ENCODE measurements around the gene GLP2R.

GLP2R gene

DNA sequence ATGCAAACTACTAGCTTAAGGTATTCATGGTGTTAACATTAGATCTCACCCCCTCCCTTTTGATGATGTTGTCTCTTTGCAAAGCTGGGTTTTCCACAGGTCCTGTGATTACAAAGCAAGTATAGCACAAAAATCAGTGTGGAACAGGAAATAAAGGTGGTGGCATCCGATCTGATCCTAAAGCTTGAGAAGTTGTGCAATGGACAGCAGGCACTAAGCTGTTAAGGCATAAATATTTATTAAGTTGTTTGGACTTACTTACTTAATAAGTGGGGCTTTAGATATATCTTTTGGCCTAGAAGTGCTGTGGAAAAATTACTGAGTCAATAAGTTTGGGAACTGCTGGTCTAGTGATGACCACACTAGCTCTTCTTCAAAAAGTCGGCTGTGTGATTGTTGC lies 5.0 kb downstream of the GLP2R start:
- H3K27me3 ChIP-seq (ENCODE audit: control insufficient read depth in 3 of 3, insufficient read depth in 3 of 3, low read depth in 1 of 3, low read length in 3 of 3): no peaks in the 10 kb centered on the region
- no CpG with 5 or more reads among the region's 2 CpGs for WGBS, 2 donors (ENCODE audit: extremely low coverage in 2 of 2, insufficient read length in 2 of 2, insufficient replicate concordance in 1 of 2)
- no peaks in the 10 kb centered on the region for H3K9me3 ChIP-seq (replicated peaks in 1 of 2; ENCODE audit: control insufficient read depth in 2 of 2, insufficient read depth in 1 of 2, low read depth in 1 of 2, low read length in 2 of 2)
- no peaks in the 10 kb centered on the region for H3K36me3 ChIP-seq (replicated peaks in 1 of 2; ENCODE audit: control insufficient read depth in 2 of 2, insufficient read depth in 2 of 2, low read length in 2 of 2)
- no peak overlapping the region for H2BK120ac ChIP-seq (ENCODE audit: low read depth, low read length)
- no peak overlapping the region for H2AK5ac ChIP-seq (ENCODE audit: low read depth, low read length)
- no peak overlapping the region for H3K27ac ChIP-seq (replicated peaks; ENCODE audit: low read length)
- no peak overlapping the region for H2BK15ac ChIP-seq (ENCODE audit: low read length)
- H3K4me3 ChIP-seq (ENCODE audit: low read length in 2 of 2): no peak overlapping the region
- H2BK5ac ChIP-seq (ENCODE audit: low read length): no peak overlapping the region
- no peak overlapping the region for H3K4ac ChIP-seq (ENCODE audit: low read length)
- H4K91ac ChIP-seq (ENCODE audit: low read depth, low read length, poor library complexity): no peak overlapping the region
- H3K23ac ChIP-seq (ENCODE audit: low read depth, low read length, poor library complexity): no peak overlapping the region
- no peak overlapping the region for H3K18ac ChIP-seq (ENCODE audit: low read length)
- H3K79me1 ChIP-seq (ENCODE audit: low read depth, low read length): no peaks in the 10 kb centered on the region
- no peak overlapping the region for H3K4me2 ChIP-seq (ENCODE audit: insufficient read depth, low read length, poor library complexity, severe bottlenecking)
- H3K9ac ChIP-seq (ENCODE audit: low read depth, low read length, poor library complexity): no peak overlapping the region
- no peak overlapping the region for H2BK12ac ChIP-seq (ENCODE audit: low read length)
- H2AFZ ChIP-seq (ENCODE audit: low read length): no peak overlapping the region
- H3K4me1 ChIP-seq (ENCODE audit: control insufficient read depth in 2 of 2, insufficient read depth in 1 of 2, low read depth in 1 of 2, low read length in 2 of 2): peaks cover 0 to 2% of the 10 kb centered on the region in 2 donors
- DNase-seq (ENCODE audit: low spot score): no peak
- H4K8ac ChIP-seq (ENCODE audit: low read depth, low read length): no peak overlapping the region
- H3K14ac ChIP-seq (ENCODE audit: low read length): no peak overlapping the region

DNA sequence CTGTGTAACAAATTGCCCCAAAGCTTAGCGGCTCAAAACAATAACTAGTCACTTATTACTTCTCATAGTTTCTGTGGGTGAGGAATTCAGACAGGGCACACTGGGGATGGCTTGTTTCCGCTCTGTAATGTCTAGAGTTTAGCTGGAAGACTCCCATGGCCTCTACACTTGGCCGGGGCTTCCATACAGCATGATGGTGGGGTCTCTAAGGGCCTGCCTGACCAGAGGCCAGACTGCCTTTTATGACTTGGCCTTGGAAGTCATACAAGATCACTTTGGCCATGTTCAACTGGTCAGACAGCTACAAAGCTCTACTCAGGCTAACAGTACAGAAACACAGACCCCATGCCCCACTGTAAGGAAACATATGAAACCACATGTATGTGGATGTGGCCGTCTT lies 8.2 kb downstream of the GLP2R start:
- Histone ChIP-seq H3K4me1 (ENCODE audit: control insufficient read depth in 2 of 2, insufficient read depth in 1 of 2, low read depth in 1 of 2, low read length in 2 of 2) (no peaks in the 10 kb centered on the region), H2BK12ac (ENCODE audit: low read length) (no peak overlapping the region), H3K79me1 (ENCODE audit: low read depth, low read length) (no peaks in the 10 kb centered on the region), H2AFZ (ENCODE audit: low read length) (no peak overlapping the region), H3K4me3 (ENCODE audit: low read length in 2 of 2) (no peak overlapping the region), H2BK15ac (ENCODE audit: low read length) (no peak overlapping the region), H3K36me3 (replicated peaks in 1 of 2; ENCODE audit: control insufficient read depth in 2 of 2, insufficient read depth in 2 of 2, low read length in 2 of 2) (no peaks in the 10 kb centered on the region), H3K14ac (ENCODE audit: low read length) (no peak overlapping the region), H2BK120ac (ENCODE audit: low read depth, low read length) (no peak overlapping the region), H3K9me3 (replicated peaks in 1 of 2; ENCODE audit: control insufficient read depth in 2 of 2, insufficient read depth in 1 of 2, low read depth in 1 of 2, low read length in 2 of 2) (no peaks in the 10 kb centered on the region), H2BK5ac (ENCODE audit: low read length) (no peak overlapping the region), H3K18ac (ENCODE audit: low read length) (no peak overlapping the region), H3K23ac (ENCODE audit: low read depth, low read length, poor library complexity) (no peak overlapping the region), H4K8ac (ENCODE audit: low read depth, low read length) (no peak overlapping the region), H3K4me2 (ENCODE audit: insufficient read depth, low read length, poor library complexity, severe bottlenecking) (no peak overlapping the region), H3K27ac (replicated peaks; ENCODE audit: low read length) (no peak overlapping the region), H3K9ac (ENCODE audit: low read depth, low read length, poor library complexity) (no peak overlapping the region), H3K27me3 (ENCODE audit: control insufficient read depth in 3 of 3, insufficient read depth in 3 of 3, low read depth in 1 of 3, low read length in 3 of 3) (no peaks in the 10 kb centered on the region), H4K91ac (ENCODE audit: low read depth, low read length, poor library complexity) (no peak overlapping the region), H2AK5ac (ENCODE audit: low read depth, low read length) (no peak overlapping the region), H3K4ac (ENCODE audit: low read length) (no peak overlapping the region)
- DNase-seq (ENCODE audit: low spot score): no peak
- WGBS, 2 donors (ENCODE audit: extremely low coverage in 2 of 2, insufficient read length in 2 of 2, insufficient replicate concordance in 1 of 2): no CpG with 5 or more reads among the region's 4 CpGs

GRCh38 chr17:9837551-9838471 lies 12.1 kb downstream of the GLP2R start:
- Histone ChIP-seq H3K27ac (replicated peaks; ENCODE audit: low read length) (no peak overlapping the region), H3K18ac (ENCODE audit: low read length) (no peak overlapping the region), H3K14ac (ENCODE audit: low read length) (no peak overlapping the region), H3K9ac (ENCODE audit: low read depth, low read length, poor library complexity) (no peak overlapping the region), H3K9me3 (replicated peaks in 1 of 2; ENCODE audit: control insufficient read depth in 2 of 2, insufficient read depth in 1 of 2, low read depth in 1 of 2, low read length in 2 of 2) (no peaks in the 10 kb centered on the region), H2AFZ (ENCODE audit: low read length) (no peak overlapping the region), H3K23ac (ENCODE audit: low read depth, low read length, poor library complexity) (no peak overlapping the region), H2BK15ac (ENCODE audit: low read length) (no peak overlapping the region), H3K27me3 (ENCODE audit: control insufficient read depth in 3 of 3, insufficient read depth in 3 of 3, low read depth in 1 of 3, low read length in 3 of 3) (no peaks in the 10 kb centered on the region), H2BK12ac (ENCODE audit: low read length) (no peak overlapping the region), H2BK5ac (ENCODE audit: low read length) (no peak overlapping the region), H3K4me2 (ENCODE audit: insufficient read depth, low read length, poor library complexity, severe bottlenecking) (no peak overlapping the region), H3K79me1 (ENCODE audit: low read depth, low read length) (no peaks in the 10 kb centered on the region), H4K91ac (ENCODE audit: low read depth, low read length, poor library complexity) (no peak overlapping the region), H2BK120ac (ENCODE audit: low read depth, low read length) (no peak overlapping the region), H3K4me1 (ENCODE audit: control insufficient read depth in 2 of 2, insufficient read depth in 1 of 2, low read depth in 1 of 2, low read length in 2 of 2) (no peaks in the 10 kb centered on the region), H3K4me3 (ENCODE audit: low read length in 2 of 2) (no peak overlapping the region), H3K36me3 (replicated peaks in 1 of 2; ENCODE audit: control insufficient read depth in 2 of 2, insufficient read depth in 2 of 2, low read length in 2 of 2) (no peaks in the 10 kb centered on the region), H4K8ac (ENCODE audit: low read depth, low read length) (no peak overlapping the region), H2AK5ac (ENCODE audit: low read depth, low read length) (no peak overlapping the region), H3K4ac (ENCODE audit: low read length) (no peak overlapping the region)
- WGBS, 2 donors (ENCODE audit: extremely low coverage in 2 of 2, insufficient read length in 2 of 2, insufficient replicate concordance in 1 of 2): no CpG with 5 or more reads among the region's 11 CpGs
- DNase-seq (ENCODE audit: low spot score): no peak

GRCh38 chr17:9839433-9839832 lies 13.7 kb downstream of the GLP2R start:
- no peak for DNase-seq (ENCODE audit: low spot score)
- Histone ChIP-seq H2BK15ac (ENCODE audit: low read length) (no peak overlapping the region), H3K27me3 (ENCODE audit: control insufficient read depth in 3 of 3, insufficient read depth in 3 of 3, low read depth in 1 of 3, low read length in 3 of 3) (no peaks in the 10 kb centered on the region), H3K14ac (ENCODE audit: low read length) (no peak overlapping the region), H4K91ac (ENCODE audit: low read depth, low read length, poor library complexity) (no peak overlapping the region), H4K8ac (ENCODE audit: low read depth, low read length) (no peak overlapping the region), H2BK120ac (ENCODE audit: low read depth, low read length) (no peak overlapping the region), H3K4me3 (ENCODE audit: low read length in 2 of 2) (no peak overlapping the region), H3K4me2 (ENCODE audit: insufficient read depth, low read length, poor library complexity, severe bottlenecking) (no peak overlapping the region), H3K23ac (ENCODE audit: low read depth, low read length, poor library complexity) (no peak overlapping the region), H2BK12ac (ENCODE audit: low read length) (no peak overlapping the region), H3K18ac (ENCODE audit: low read length) (no peak overlapping the region), H3K4ac (ENCODE audit: low read length) (no peak overlapping the region), H2AK5ac (ENCODE audit: low read depth, low read length) (no peak overlapping the region), H3K36me3 (replicated peaks in 1 of 2; ENCODE audit: control insufficient read depth in 2 of 2, insufficient read depth in 2 of 2, low read length in 2 of 2) (no peaks in the 10 kb centered on the region), H3K27ac (replicated peaks; ENCODE audit: low read length) (no peak overlapping the region), H3K9me3 (replicated peaks in 1 of 2; ENCODE audit: control insufficient read depth in 2 of 2, insufficient read depth in 1 of 2, low read depth in 1 of 2, low read length in 2 of 2) (no peaks in the 10 kb centered on the region), H3K79me1 (ENCODE audit: low read depth, low read length) (no peaks in the 10 kb centered on the region), H2AFZ (ENCODE audit: low read length) (no peak overlapping the region), H2BK5ac (ENCODE audit: low read length) (no peak overlapping the region), H3K4me1 (ENCODE audit: control insufficient read depth in 2 of 2, insufficient read depth in 1 of 2, low read depth in 1 of 2, low read length in 2 of 2) (no peaks in the 10 kb centered on the region), H3K9ac (ENCODE audit: low read depth, low read length, poor library complexity) (no peak overlapping the region)
- no CpG with 5 or more reads among the region's 4 CpGs for WGBS, 2 donors (ENCODE audit: extremely low coverage in 2 of 2, insufficient read length in 2 of 2, insufficient replicate concordance in 1 of 2)
